ENCODE data around the gene ZNF593OS. TPM values are rescaled to one million over a fixed set of nuclear protein-coding genes. Genes with fewer than 3 reads are reported as not detected.
A peak's percentile ranks its signal among the peaks of the same experiment; 100 is the strongest.

ZNF593OS gene
- total RNA-seq, 4 donors from 2014 or later = not detected

DNA sequence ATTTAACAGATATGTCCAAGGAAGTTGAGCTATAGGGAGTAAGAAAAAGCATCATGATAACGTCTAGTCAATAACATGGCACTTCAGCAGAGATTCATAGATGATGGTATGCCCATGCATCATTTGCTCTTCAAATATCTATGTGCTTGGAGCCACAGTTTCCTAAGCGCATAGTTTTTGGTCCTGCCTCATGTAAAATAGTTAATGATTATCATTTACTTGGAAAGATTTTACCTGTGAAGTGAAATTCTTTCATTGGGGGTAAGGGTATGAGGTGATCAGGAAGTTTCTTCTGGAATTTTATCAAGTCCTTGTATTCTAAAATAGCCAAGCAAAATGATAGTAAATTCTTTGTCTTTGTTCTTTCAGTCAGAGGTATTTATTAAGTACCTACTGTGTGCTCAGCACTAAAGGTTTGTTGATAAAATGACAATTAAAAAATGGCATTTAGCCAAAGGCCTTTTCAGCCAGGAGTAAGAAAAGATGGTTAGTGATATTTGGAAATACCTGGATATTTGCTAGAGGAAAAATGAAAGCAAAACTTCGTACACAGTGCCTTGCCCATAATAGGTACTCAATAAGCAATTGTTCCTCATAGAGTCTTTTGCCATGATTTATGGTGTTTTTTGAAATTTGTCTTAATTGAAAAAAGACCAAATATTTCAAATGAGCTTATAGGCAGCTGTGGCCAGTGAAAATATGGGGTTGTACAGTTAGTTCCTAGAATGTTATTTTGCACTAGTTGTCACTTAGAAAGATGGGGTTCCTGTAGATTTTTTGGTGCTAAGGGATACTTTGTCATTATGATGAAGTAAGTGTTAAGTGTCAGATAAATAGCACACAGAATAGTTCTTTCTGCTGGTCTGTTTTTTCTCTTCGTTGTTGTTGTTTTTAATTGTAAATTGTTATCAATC lies 47.0 kb downstream of the ZNF593OS start:
- H3K4me3 ChIP-seq = no peak overlapping the region
- peaks cover 0 to 32% (median 0%) of the 10 kb centered on the region in 3 donors for H3K4me1 ChIP-seq
- TF ChIP-seq POLR2AphosphoS5 (IDR thresholded peaks at IDR 0.05) = no peak
- no peak for TF ChIP-seq POLR2A (IDR thresholded peaks at IDR 0.05)
- TF ChIP-seq, protein P1, sequence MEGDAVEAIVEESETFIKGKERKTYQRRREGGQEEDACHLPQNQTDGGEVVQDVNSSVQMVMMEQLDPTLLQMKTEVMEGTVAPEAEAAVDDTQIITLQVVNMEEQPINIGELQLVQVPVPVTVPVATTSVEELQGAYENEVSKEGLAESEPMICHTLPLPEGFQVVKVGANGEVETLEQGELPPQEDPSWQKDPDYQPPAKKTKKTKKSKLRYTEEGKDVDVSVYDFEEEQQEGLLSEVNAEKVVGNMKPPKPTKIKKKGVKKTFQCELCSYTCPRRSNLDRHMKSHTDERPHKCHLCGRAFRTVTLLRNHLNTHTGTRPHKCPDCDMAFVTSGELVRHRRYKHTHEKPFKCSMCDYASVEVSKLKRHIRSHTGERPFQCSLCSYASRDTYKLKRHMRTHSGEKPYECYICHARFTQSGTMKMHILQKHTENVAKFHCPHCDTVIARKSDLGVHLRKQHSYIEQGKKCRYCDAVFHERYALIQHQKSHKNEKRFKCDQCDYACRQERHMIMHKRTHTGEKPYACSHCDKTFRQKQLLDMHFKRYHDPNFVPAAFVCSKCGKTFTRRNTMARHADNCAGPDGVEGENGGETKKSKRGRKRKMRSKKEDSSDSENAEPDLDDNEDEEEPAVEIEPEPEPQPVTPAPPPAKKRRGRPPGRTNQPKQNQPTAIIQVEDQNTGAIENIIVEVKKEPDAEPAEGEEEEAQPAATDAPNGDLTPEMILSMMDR (IDR thresholded peaks at IDR 0.05) = no peak
- no peak for TF ChIP-seq EP300 (IDR thresholded peaks at IDR 0.05)
- ATAC-seq = no peak
- H3K27ac ChIP-seq = no peak overlapping the region
- WGBS, 2 donors (ENCODE audit: low coverage in 1 of 2) = 63 to 76% methylated on average over 4 of the region's 4 CpGs
- no peaks in the 10 kb centered on the region for H3K27me3 ChIP-seq
- no peaks in the 10 kb centered on the region for H3K9me3 ChIP-seq
- peaks cover 0 to 22% of the 10 kb centered on the region in 2 donors for H3K36me3 ChIP-seq

DNA sequence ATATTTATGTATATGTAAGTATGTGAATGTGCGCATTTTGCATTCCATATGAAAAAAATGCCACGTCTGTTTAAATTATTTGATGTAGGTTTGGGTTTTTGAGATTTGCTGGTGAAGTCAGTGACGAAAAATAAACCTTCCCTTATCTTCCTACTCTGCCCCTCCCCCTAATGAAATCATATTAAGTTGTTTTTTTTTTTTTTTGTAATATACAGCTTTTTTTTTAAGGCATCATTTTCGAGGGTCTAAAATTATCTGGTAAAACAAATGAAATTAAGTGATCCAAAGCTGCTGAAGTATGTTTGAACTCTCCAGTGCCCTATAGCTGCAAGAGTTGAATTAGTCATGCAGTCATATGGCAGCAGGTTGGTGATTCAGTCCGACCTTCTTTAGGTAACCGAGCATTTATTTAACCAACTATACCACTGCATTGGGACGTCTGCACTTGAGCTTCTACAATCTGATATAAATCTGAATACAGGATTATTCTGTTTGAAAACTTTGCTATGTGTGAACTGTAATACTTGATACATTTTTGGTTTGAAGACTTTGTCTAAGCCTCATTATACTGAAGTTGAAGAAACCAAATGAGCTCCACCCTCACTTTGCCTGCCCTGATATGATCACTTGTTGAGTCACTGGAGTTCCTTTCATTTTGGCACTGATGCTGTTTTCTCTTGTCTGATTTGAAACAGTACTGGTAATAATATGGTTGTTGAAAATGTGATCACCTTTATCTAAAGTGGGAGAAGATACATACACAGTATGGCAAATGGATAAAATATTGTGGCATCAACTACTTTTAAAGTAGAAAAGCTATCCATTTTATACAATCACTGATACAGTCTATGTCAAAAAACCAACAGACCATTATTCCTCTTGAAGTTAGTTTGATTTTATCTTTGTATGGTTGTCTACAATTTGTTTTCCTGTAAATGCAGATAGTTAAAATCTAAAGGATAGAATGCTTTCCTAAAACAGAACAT lies 48.4 kb downstream of the ZNF593OS start:
- Histone ChIP-seq H3K4me1 (peaks cover 0 to 32% (median 0%) of the 10 kb centered on the region in 3 donors), H3K27ac (no peak overlapping the region), H3K9me3 (no peaks in the 10 kb centered on the region), H3K36me3 (peaks cover 0 to 36% of the 10 kb centered on the region in 2 donors), H3K4me3 (no peak overlapping the region), H3K27me3 (no peaks in the 10 kb centered on the region)
- WGBS, 2 donors (ENCODE audit: low coverage in 1 of 2) = 83 to 87% methylated on average over 6 to 7 of the region's 7 CpGs
- TF ChIP-seq POLR2A (IDR thresholded peaks at IDR 0.05) (no peak), EP300 (IDR thresholded peaks at IDR 0.05) (no peak), POLR2AphosphoS5 (IDR thresholded peaks at IDR 0.05) (no peak)
- TF ChIP-seq, protein P1 (IDR thresholded peaks at IDR 0.05) = no peak
- no peak for ATAC-seq

DNA sequence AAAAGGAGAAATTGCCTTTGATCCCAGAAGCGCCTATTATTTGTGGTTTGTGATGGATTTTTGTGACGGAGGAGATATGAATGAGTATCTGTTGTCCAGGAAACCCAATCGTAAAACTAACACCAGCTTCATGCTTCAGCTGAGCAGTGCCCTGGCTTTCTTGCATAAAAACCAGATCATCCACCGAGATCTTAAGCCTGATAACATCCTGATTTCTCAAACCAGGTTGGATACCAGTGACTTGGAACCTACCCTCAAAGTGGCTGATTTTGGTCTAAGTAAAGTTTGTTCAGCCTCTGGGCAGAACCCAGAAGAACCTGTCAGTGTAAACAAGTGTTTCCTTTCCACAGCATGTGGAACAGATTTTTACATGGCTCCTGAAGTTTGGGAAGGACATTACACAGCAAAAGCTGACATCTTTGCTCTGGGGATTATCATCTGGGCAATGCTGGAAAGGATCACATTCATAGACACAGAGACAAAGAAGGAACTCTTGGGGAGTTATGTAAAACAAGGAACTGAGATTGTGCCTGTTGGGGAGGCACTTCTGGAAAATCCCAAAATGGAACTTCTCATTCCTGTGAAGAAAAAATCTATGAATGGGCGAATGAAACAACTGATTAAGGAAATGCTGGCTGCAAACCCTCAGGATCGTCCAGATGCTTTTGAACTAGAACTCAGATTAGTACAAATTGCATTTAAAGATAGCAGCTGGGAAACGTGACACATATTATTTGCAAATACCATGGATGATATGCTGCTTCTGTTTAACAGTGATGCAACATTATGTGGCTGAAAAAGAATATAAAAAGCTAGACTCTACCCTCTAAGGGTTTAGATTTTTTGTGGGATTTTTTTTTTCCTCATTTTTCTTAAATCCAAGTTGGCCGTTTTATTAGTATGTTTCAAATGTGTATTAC lies 49.5 kb downstream of the ZNF593OS start:
- H3K4me1 ChIP-seq = peaks cover 0 to 32% (median 0%) of the 10 kb centered on the region in 3 donors
- 42 to 69% methylated on average over 7 to 8 of the region's 8 CpGs for WGBS, 2 donors (ENCODE audit: low coverage in 1 of 2)
- no peaks in the 10 kb centered on the region for H3K27me3 ChIP-seq
- no peak overlapping the region for H3K4me3 ChIP-seq
- peak overlapping the region in 2 of 4 donors; percentile 18 to 42 for H3K27ac ChIP-seq
- peaks cover 0 to 47% of the 10 kb centered on the region in 2 donors for H3K36me3 ChIP-seq
- TF ChIP-seq POLR2AphosphoS5 (IDR thresholded peaks at IDR 0.05) (no peak), POLR2A (IDR thresholded peaks at IDR 0.05) (no peak), EP300 (IDR thresholded peaks at IDR 0.05) (no peak)
- TF ChIP-seq, protein P1 (IDR thresholded peaks at IDR 0.05) = no peak
- ATAC-seq = no peak
- H3K9me3 ChIP-seq = no peaks in the 10 kb centered on the region

DNA sequence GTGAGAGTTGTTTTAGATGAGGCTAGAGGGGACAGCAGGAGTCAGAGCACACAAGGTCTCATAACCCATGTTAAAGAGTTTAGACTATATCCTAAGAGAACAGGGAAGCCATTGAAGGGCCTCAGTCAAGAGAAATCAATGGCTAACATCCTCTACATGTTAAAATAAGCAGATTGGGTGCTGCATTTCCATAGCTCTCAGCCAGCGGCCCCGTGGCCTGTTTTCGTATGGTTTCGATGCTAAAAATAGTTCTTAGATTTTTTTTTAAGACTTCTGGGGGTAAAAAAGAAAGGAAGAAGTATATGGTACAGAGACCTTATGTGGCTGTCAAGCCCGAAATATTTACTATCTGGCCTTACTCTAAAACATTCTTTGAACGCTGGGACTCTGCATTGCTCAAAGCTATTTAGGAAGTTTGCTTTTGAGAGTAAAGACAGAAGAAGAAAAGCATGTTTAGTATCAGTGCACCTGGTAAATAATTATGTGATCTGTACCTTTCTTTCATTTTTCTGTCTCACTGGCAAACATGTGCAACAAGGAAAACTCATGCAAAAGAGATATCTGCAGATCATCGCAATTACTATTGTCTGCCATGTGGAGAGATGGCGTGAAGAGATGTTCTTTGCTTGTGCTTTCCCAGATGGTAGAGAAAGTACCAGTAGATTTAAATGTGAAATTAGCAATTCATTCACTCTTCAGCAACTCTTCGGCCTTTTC lies 51.6 kb downstream of the ZNF593OS start:
- Histone ChIP-seq H3K27ac (no peak overlapping the region), H3K4me1 (peaks cover 0 to 31% (median 0%) of the 10 kb centered on the region in 3 donors), H3K9me3 (no peaks in the 10 kb centered on the region), H3K4me3 (no peak overlapping the region), H3K36me3 (peaks cover 0 to 67% of the 10 kb centered on the region in 2 donors), H3K27me3 (no peaks in the 10 kb centered on the region)
- 68 to 86% methylated on average over 8 to 9 of the region's 9 CpGs for WGBS, 2 donors (ENCODE audit: low coverage in 1 of 2)
- ATAC-seq = no peak
- TF ChIP-seq, protein P1 (IDR thresholded peaks at IDR 0.05) = no peak
- TF ChIP-seq POLR2A (IDR thresholded peaks at IDR 0.05) = no peak
- no peak for TF ChIP-seq EP300 (IDR thresholded peaks at IDR 0.05)
- no peak for TF ChIP-seq POLR2AphosphoS5 (IDR thresholded peaks at IDR 0.05)

Measured in gastroesophageal sphincter (tissue), 4 donors.